Heart left ventricle (tissue), 16 donors: ENCODE results near the gene PRRG2. TPM values are rescaled to one million over a fixed set of nuclear protein-coding genes. Genes with fewer than 3 reads are reported as not detected.

Source experiments
- ATAC-seq, 4 donors: fragments of 200-7000 bp; cut with Tn5 transposase; one replicate each; pipeline ENCODE4 v1.9.1; 2020 to 2022; ENCODE audit warnings: moderate library complexity in 4 of 4, mild to moderate bottlenecking in 3 of 4, moderate number of reproducible peaks in 1 of 4
- DNase-seq, 5 donors: peaks; one replicate each; pipeline ENCODE4 v3.0.0-alpha.2; 2020
- H3K27ac ChIP-seq, 12 donors: fragments of 200-600 bp; sonication (generic) in 4 of 12; one replicate each; pipeline versions ENCODE4 v1.5.0 to v1.8.0; 2016 to 2022; ENCODE audit warnings: mild to moderate bottlenecking in 2 of 12
- H3K27me3 ChIP-seq, 9 donors: fragments of 200-600 bp; sonication (generic) in 2 of 9; one replicate each; pipeline versions ENCODE4 v1.5.1 to v1.8.0; 2016 to 2022; ENCODE audit warnings: mild to moderate bottlenecking in 3 of 9
- H3K36me3 ChIP-seq, 9 donors: fragments of 200-600 bp; sonication (generic) in 2 of 9; one replicate each; pipeline versions ENCODE4 v1.5.0 to v1.8.0; 2018 to 2022; ENCODE audit warnings: mild to moderate bottlenecking in 2 of 9
- H3K4me1 ChIP-seq, 12 donors: fragments of 200-600 bp; sonication (generic) in 4 of 12; one replicate each; pipeline versions ENCODE4 v1.5.0 to v1.8.0; 2016 to 2022; ENCODE audit warnings: mild to moderate bottlenecking in 3 of 12
- H3K4me3 ChIP-seq, 12 donors: fragments of 200-600 bp; sonication (generic) in 4 of 12; one replicate each; pipeline versions ENCODE4 v1.5.0 to v1.8.0; 2017 to 2022; ENCODE audit warnings: mild to moderate bottlenecking in 9 of 12, moderate library complexity in 4 of 12
- H3K9me3 ChIP-seq, 12 donors: fragments of 200-600 bp; sonication (generic) in 4 of 12; one replicate each; pipeline versions ENCODE4 v1.5.0 to v1.8.0; 2016 to 2022; ENCODE audit warnings: mild to moderate bottlenecking in 1 of 12
- POLR2A ChIP-seq, 2 donors: fragments of 450-650 bp; IDR thresholded peaks; one replicate each; pipeline ENCODE4 v1.6.1; 2017; ENCODE audit warnings: antibody characterized with exemption in 2 of 2, mild to moderate bottlenecking in 2 of 2, moderate library complexity in 2 of 2
- WGBS, 4 donors: extraction: QIAGEN DNeasy Blood & Tissue Kit in 2 of 4; methylation state at CpG; one replicate each; pipeline versions ENCODE4 v1.1.5 to v1.1.7; 2013 to 2018; 5-methylcytosine and 5-hydroxymethylcytosine counted together
- intact Hi-C, 10 donors: fragments of 100-400 bp; cut with DNase I; formaldehyde crosslinking; loops; one replicate each; pipeline versions ENCODE4 v1.11.1 to v1.14.2; 2022
- polyA plus RNA-seq, 2 donors: library from polyadenylated mRNA; stranded (reverse); fragments of 200-250 nt; gene quantifications; one replicate each; pipeline ENCODE4 v1.2.3, GENCODE V29; 2013
- total RNA-seq, 9 donors: library from RNA; depleted of rRNA in 2 of 9; stranded (reverse); fragments of >200 nt in 2 of 9; fragmentation: NEBNext Ultra II Directional in 3 of 9; extraction: Animal tissue kit (Norgen Biotek cat#: 25700) in 3 of 9; gene quantifications; one replicate each; pipeline versions ENCODE4 v1.1.0 to v1.2.4, GENCODE V29; 2016 to 2023
- TF ChIP-seq, protein P1 (sequence below), 12 donors: fragments of 200-600 bp; sonication (generic) in 4 of 12; IDR thresholded peaks; one replicate each; pipeline versions ENCODE4 v1.5.0 to v1.8.0; 2018 to 2022; ENCODE audit warnings: antibody characterized with exemption in 12 of 12, mild to moderate bottlenecking in 5 of 12
- donor health status: ischemic (EF 13 %, LVEDD 7.1; RV severe dilation, severe dysfunction).
- donor health status: healthy with polysubstance abuse.
- donor health status: DM: no; HTN: yes; CAD: no.
- donor health status: DM: no; HTN: no; CAD: no.
- donor health status: ischemic (EF 25% LVEDD 6.9; RV normal size, moderate dysfunction).
- donor health status: ischemic (EF 25% LVEDD 5.7; RV mildly dilated, moderate dysfunction).
- donor health status: healthy.
- donor health status: DM: yes; HTN: yes; CAD: no.
- donor health status: ischemic (EF 35%, LVEDD 5.7; RV mildly dilated, moderate dysfunction).
- donor health status: nonischemic (EF 11% LVEDD 7.7; RV severe dilation, severe dysfunction).
- donor health status: DM: yes; HTN: yes; CAD: no.
- donor health status: PGD.
- donor health status: ischemic (EF 29% LVEDD 5.4; RV normal size, mild dysfunction).
- donor health status: nonischemic (EF 23%, LVEDD 6.1; RV moderate dilation, normal function).

The PRRG2 gene
- total and polyA plus RNA-seq, 11 donors: 0.27 to 3.2 (median 0.88) TPM; not detected in 1

- peaks cover 0 to 24% (median 18%) of the 10 kb centered on the region in 9 donors for H3K36me3 ChIP-seq
- peak overlapping the region; percentile 60 to 89 (median 78) for H3K27ac ChIP-seq
- no peaks in the 10 kb centered on the region for H3K9me3 ChIP-seq
- H3K4me3 ChIP-seq: peak overlapping the region; percentile 45 to 87 (median 72)
- TF ChIP-seq, protein P1, sequence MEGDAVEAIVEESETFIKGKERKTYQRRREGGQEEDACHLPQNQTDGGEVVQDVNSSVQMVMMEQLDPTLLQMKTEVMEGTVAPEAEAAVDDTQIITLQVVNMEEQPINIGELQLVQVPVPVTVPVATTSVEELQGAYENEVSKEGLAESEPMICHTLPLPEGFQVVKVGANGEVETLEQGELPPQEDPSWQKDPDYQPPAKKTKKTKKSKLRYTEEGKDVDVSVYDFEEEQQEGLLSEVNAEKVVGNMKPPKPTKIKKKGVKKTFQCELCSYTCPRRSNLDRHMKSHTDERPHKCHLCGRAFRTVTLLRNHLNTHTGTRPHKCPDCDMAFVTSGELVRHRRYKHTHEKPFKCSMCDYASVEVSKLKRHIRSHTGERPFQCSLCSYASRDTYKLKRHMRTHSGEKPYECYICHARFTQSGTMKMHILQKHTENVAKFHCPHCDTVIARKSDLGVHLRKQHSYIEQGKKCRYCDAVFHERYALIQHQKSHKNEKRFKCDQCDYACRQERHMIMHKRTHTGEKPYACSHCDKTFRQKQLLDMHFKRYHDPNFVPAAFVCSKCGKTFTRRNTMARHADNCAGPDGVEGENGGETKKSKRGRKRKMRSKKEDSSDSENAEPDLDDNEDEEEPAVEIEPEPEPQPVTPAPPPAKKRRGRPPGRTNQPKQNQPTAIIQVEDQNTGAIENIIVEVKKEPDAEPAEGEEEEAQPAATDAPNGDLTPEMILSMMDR (IDR thresholded peaks at IDR 0.05): no peak
- TF ChIP-seq POLR2A (IDR thresholded peaks at IDR 0.05): no peak
- peak in 2 of 4 donors; percentile 2 to 5 for ATAC-seq
- H3K27me3 ChIP-seq: no peaks in the 10 kb centered on the region
- 1 to 4% (median 2%) methylated on average over 8 of the region's 8 CpGs for WGBS, 4 donors
- no peak for DNase-seq
- intact Hi-C loops: loop anchor here in 4 of 10 donors (5.0 to 10.0 kb wide), 2 partner anchors 92 to 95 kb away; partner anchors contain the start of gene PRMT1 (in 2 of the 4)
- peaks cover 0 to 32% (median 17%) of the 10 kb centered on the region in 12 donors for H3K4me1 ChIP-seq
Measured at GRCh38 chr19:49579947-49580263, 1.2 kb upstream of the PRRG2 start.

GRCh38 chr19:49580264-49581006 lies 681 bp upstream of the PRRG2 start, which contains the start of gene NOSIP:
Gene NOSIP, minus strand, starts transcription at chr19:49580556. Its CDS starts 19,865 bp downstream, at chr19:49560691.
- peaks cover 0 to 18% (median 12%) of the 10 kb centered on the region in 9 donors for H3K36me3 ChIP-seq
- peak; percentile 60 to 95 for TF ChIP-seq POLR2A (IDR thresholded peaks at IDR 0.05)
- TF ChIP-seq, protein P1 (IDR thresholded peaks at IDR 0.05): peak in 1 of 12 donors; percentile 23
- H3K4me1 ChIP-seq: peaks cover 0 to 32% (median 17%) of the 10 kb centered on the region in 12 donors
- intact Hi-C loops: loop anchor here in 1 of 10 donors (5.0 kb wide), 1 partner anchor 92 kb away; no protein-coding TSS in a partner anchor
- peak within 1 kb of the TSS; percentile 45 to 87 (median 72) for H3K4me3 ChIP-seq
- ATAC-seq (peak; percentile 97 to 99 (median 98)), DNase-seq (peak; percentile 95 to 97 (median 96))
- peak within 1 kb of the TSS; percentile 60 to 89 (median 78) for H3K27ac ChIP-seq
- 2 to 3% (median 2%) methylated on average over 31 of the region's 31 CpGs for WGBS, 4 donors
- H3K27me3 ChIP-seq: no peaks in the 10 kb centered on the region
- H3K9me3 ChIP-seq: no peaks in the 10 kb centered on the region

DNA sequence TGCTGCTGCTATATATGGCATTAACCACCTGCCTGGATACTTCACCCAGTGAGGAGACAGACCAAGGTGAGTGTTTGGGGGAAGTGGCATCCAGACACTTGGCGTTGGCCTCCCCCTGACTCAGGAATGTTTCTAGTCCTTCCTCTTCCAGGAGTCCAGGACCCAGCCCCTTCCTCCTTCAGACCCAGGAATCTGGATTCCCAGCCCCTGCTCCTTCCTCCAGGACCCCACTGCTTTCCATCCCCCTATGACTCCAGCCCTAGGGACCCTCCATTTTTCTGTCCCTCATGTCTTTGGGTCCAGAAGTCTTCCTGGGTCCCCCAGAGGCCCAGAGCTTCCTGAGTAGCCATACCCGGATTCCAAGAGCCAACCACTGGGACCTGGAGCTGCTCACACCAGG lies 2.1 kb downstream of the PRRG2 start:
- 43 to 49% (median 47%) methylated on average over 2 of the region's 2 CpGs for WGBS, 4 donors
- H3K9me3 ChIP-seq: no peaks in the 10 kb centered on the region
- TF ChIP-seq, protein P1 (IDR thresholded peaks at IDR 0.05): no peak
- TF ChIP-seq POLR2A (IDR thresholded peaks at IDR 0.05): no peak
- H3K4me1 ChIP-seq: peaks cover 0 to 29% (median 17%) of the 10 kb centered on the region in 12 donors
- DNase-seq (no peak), ATAC-seq (no peak)
- peaks cover 0 to 4% (median 0%) of the 10 kb centered on the region in 9 donors for H3K36me3 ChIP-seq
- no peaks in the 10 kb centered on the region for H3K27me3 ChIP-seq
- no peak overlapping the region for H3K27ac ChIP-seq
- no peak overlapping the region for H3K4me3 ChIP-seq
- intact Hi-C loops: loop anchor here in 1 of 10 donors (5.0 kb wide), 1 partner anchor 89 kb away; no protein-coding TSS in a partner anchor

- 59 to 69% (median 65%) methylated on average over 6 to 8 of the region's 8 CpGs for WGBS, 4 donors
- Histone ChIP-seq H3K4me1 (peaks cover 0 to 15% (median 6%) of the 10 kb centered on the region in 12 donors), H3K9me3 (no peaks in the 10 kb centered on the region), H3K27ac (no peak overlapping the region), H3K27me3 (no peaks in the 10 kb centered on the region), H3K36me3 (no peaks in the 10 kb centered on the region), H3K4me3 (no peak overlapping the region)
- intact Hi-C loops: no loop called here
- ATAC-seq (no peak), DNase-seq (no peak)
- no peak for TF ChIP-seq POLR2A (IDR thresholded peaks at IDR 0.05)
- TF ChIP-seq, protein P1 (IDR thresholded peaks at IDR 0.05): no peak
Measured at GRCh38 chr19:49585023-49585422, 3.9 kb downstream of the PRRG2 start.
